Frontal cortex (tissue), 4 donors: ENCODE data around the gene IL18. TPM values are rescaled to one million over a fixed set of nuclear protein-coding genes. Genes with fewer than 3 reads are reported as not detected.
"Not testable (repeated sequence)": the region's sequence is repeated elsewhere in the genome, so short reads cannot be mapped to it uniquely, and the experiment has no call there.

ENCODE experiments used
- DNase-seq, 2 donors: peaks; one replicate each; pipeline ENCODE4 v3.0.0; 2012; ENCODE audit warnings: low spot score in 2 of 2
- FAIRE-seq: peaks from 2 replicates; lab custom pipeline; 2012; peaks lifted over from hg19 to GRCh38; lab: Jason Lieb, UNC
- total RNA-seq: library from RNA; depleted of rRNA; stranded (reverse); fragments of >200 nt; gene quantifications from one replicate; pipeline ENCODE4 v1.2.3, GENCODE V29; 2014
- donor health status: control.
- donor health status: control.
- donor health status: control.

IL18 gene
- 0.82 TPM for total RNA-seq

DNA sequence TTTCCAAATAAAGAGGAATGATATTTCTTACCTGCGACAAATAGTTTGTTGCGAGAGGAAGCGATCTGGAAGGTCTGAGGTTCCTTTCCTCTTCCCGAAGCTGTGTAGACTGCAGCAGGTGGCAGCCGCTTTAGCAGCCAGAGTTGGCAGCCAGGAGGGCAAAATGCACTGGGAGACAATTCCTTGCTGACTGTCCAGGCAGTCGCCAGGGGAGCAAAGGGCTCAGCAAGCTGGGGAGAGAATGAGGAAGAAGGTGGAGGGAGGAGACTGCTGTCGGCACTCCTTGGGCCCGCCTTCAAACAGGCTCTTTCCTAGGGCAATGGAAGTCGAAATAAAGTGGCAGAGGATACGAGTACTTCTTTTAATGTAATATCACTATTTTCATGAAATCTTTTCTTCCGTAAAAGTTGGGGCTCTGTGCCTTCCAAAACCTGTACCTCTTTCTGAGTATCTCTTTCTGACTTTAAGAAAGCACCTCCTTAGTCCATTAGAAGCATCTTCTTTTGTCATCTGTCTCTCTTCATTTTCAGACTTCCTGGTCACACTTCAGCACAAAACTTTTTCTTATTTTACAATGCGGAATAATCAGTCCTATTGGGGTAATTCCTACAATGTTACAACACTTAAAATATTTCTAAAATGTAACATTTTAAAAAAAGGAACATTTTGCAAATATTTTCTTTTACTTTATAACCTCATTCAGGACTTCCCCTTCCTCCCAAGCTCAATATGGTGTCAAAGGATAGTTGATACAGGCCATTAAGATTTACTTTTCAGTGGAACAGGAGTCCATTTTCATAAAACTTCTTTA, at the start of gene IL18:
IL18 (minus strand) TSS at position 220 of the 811 bp plus-strand sequence. CDS start 9,041 bp downstream, outside the sequence.
- DNase-seq (no peak), FAIRE-seq (no peak)

DNA sequence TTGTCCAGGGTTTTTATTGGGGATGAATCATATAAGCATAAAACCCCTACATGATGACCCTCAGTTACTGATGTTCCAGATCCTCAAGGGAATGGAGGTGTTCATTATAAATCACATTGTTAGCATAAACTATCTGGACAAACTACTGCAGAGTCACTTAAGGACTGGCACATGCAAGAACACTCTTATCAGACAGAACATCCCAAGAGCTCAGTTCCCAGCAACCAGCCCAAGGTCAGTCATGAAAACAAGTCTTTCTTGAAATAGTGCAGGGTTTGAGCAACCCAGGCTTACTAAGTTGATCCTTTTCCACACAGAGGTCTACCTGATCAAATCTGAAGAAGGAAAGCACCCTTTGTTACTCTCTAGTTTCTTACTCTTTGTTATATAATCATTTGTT, 48.8 kb upstream of the IL18 start:
- DNase-seq (no peak), FAIRE-seq (no peak)

DNA sequence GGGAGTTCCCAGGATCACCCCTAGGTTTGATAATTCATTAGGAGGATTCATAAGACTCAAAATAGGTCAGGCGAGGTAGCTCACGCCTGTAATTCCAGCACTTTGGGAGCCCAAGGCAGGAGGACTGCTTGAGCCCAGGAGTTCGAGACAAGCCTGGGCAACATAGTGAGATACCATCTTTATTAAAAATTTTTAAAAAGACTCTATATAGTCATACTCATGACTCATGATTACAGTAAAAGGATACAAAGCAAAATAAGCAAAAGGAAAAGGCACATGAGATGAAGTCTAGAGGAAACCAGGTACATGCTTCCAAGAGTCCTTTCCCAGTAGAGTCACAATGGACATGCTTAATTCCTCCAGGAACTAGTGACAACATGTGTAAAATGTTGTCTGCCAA, 48.4 kb upstream of the IL18 start:
- no peak for DNase-seq
- no peak for FAIRE-seq

DNA sequence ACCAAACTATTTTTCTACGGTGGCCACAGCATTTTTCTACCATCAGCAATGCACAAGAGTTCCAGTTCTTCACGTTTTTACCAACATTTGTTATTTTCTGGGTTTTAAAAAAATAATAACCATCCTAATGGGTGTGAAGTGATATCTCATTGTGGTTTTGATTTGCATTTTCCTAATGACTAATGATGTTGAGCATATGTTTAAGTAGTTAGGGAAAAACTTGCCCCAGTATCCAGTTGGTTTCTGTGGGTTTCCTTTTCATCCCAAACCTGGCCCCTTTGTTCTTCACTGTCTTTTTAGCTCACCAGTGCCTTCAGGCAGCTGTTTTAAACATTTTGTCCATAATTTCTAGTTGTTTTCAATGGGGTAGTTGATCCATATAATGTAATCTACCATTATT, 47.6 kb upstream of the IL18 start:
- DNase-seq (no peak), FAIRE-seq (no peak)

DNA sequence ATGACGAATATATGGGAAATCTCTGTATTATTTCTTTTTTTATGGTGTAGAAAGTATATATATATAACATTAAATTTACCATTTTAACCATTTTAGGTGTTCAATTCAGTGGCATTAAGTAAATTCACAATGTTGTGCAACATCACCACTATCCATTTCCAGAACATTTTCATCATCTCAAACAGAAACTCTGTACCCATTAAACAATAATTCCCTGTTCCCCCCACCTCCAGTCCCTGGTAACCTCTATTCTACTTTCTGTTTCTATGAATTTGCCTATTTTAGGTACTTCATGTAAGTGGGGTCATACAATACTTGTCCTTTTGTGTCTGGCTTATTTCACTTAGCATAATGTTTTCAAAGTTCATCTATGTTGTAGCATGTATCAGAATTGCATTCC, 47.0 kb upstream of the IL18 start:
- FAIRE-seq (no peak), DNase-seq (no peak)

DNA sequence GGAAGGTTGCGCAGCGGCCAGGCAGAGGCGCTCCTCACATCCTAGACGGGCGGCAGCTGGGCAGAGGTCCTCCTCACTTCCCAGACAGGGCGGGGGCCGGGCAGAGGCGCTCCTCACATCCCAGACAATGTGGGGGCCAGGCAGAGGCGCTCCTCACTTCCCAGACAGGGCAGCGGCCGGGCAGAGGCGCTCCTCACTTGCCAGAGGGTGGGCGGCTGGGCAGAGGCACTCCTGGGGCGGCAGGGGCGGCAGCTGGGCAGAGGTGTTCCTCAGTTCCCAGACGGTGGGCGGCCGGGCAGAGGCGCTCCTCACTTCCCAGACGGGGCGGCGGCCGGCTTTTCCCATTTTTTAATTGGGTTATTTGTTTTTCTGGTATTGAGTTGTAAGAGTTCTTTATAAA, 42.2 kb upstream of the IL18 start:
- DNase-seq (no peak), FAIRE-seq (no peak)

DNA sequence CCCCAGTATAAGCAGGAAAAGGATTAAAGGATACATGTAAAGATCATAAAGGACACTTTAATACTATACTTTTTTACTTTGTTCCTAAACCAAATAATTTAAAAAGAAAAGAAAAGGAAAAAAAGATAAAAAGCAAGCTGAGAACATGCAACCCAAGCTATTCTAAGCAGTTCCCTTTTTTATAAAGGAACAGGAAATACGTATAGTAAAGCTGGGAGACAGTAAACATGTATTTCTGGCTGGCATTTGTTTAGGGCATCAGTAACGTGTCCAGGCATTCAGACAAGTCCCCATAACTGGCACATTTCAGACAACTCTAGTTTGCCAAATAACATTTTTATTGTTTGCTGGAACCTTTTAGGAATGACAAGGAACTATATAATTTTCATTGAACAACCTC, 36.4 kb upstream of the IL18 start:
- FAIRE-seq = no peak
- no peak for DNase-seq

DNA sequence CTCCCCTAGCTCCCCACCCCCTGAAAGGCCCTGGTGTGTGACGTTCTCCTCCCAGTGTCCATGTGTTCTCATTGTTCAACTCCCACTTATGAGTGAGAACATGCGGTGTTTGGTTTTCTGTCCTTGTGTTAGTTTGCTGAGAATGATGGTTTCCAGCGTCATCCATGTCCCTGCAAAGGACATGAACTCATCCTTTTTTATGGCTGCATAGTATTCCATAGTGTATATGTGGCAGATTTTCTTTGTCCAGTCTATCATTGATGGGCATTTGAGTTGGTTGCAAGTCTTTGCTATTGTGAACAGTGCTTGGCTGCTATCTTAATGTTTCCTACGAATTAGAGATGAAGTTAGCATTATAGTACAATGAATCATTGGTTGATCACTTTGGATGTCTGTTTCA, 35.2 kb upstream of the IL18 start:
- not testable (repeated sequence) for FAIRE-seq, DNase-seq

DNA sequence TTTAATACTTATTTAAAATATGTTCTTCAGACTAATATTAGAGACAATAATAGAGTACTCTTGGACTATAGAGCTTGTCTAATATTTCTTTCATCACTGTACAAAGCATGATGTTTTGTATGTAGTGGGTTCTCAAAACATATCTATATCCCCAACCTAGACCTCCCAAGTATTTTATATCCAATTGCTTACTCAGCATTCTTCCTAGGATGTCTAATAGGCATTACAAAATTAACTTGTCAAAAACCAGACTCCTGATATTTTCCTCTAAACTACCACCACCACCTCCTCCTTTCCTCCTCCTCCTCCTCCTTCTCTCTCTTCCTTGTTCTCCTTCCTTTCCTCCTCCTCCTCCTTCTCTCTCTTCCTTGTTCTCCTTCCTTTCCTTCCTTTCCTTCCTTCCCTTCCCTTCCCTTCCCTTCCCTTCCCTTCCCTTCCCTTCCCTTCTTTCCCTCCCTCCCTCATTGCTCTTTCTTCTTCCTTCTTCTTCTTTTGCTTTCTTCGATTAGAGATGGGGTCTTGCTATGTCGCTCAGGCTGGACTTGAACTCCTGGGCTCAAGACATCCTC, 32.7 kb upstream of the IL18 start:
- no peak for DNase-seq
- FAIRE-seq = no peak

DNA sequence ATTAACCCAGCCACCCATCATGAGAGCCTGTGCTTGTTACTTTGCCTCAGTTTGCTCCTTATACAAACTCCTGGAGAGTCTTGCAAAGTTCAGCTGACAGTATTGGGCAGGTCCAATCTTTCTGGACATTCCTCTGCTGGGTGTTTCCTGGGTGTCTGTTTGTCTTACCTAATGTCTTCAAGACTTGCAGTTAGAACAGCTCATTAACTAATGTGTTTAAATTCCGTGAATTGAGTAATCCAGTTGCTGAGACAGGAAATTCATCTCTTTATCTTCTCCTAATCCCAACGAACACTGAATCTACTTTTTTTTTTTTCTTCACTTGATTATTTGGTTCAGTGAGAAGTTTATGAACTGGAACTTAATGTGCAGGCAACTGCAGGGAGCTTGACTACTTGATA, 32.1 kb upstream of the IL18 start:
- DNase-seq (no peak), FAIRE-seq (no peak)

DNA sequence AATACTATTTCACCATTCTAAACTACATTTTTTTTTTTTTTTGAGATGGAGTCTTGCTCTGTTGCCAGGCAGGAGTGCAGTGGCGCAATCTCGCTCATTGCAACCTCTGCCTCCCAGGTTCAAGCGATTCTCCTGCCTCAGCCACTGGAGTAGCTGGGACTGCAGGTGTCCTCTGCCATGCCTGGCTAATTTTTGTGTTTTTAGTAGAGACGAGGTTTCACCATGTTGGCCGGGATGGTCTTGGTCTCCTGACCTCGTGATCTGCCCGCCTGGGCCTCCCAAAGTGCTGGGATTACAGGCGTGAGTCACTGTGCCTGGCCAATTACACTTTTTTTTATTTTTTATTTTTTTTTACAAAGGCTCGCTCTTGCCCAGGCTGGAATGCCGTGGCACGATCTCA, 31.2 kb upstream of the IL18 start:
- FAIRE-seq, DNase-seq: not testable (repeated sequence)

DNA sequence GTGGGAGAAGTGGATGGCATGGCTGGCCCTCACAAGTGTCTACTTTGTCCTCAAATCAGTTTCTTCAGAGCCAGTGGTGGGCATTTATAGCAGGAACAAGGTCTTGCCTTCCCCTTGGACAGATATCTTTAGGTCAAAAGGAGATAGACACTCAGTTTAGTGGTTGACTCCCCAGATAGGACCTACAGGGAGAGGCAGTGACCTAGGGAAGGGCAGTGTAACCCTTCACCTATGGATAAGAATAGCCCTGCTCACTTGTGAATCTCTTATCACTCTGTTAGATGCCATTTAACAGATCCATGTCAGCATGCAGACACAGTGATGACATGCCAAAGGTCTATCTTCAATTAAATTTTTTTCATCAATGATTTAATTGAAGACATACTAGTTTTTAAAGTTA, 22.4 kb upstream of the IL18 start:
- no peak for DNase-seq
- no peak for FAIRE-seq

DNA sequence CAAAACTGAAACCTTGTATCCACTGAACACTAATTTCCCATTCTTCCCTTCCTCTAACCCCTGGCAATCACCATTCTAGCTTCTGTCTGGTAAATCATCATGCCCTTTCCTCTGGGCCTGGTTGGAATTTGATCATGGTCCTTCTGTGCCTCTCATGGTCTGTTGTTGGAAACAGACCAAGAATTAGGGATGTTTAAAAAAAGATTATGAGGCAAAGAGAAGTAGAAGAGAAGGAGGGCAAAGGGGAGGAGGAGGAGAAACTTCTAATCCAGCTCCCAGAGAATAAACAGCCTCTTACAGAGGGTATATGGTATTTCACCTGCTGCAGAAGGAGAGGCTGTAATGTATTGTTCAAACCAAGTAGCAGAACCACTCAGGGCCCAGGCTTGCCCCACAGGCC, 22.0 kb upstream of the IL18 start:
- no peak for FAIRE-seq
- DNase-seq = no peak

DNA sequence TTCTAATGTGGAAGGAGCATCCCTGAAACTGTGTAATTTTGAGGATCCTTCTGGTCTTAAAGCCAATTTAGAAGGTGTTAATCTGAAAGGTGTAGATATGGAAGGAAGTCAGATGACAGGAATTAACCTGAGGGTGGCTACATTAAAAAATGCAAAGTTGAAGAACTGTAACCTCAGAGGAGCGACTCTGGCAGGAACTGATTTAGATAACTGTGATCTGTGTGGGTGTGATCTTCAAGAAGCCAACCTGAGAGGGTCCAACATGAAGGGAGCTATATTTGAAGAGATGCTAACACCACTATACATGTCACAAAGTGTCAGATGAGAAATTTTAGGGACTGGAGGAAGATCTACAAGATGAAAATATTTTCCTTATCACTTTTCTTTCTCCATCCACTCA, 19.0 kb upstream of the IL18 start:
- FAIRE-seq = no peak
- no peak for DNase-seq

DNA sequence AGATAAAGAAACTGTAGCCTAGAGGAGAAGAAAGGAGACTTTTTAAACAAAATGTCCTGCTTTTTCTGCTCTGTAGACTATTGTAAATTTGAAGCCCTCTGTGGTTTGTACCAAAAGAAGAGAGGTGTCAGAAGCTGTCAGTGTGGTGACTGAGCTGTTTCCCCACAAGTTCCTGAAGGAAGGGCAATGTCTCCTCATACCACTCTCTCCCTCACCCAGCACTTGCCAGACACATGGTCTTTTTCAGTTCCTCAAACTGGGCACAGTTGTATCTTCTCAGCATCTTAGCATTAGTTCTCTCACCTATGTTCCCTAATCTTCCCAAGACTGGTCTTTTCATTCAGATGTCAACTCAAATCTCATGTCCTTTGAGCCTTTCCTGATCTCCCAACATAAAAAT, 15.7 kb upstream of the IL18 start:
- DNase-seq (no peak), FAIRE-seq (no peak)

DNA sequence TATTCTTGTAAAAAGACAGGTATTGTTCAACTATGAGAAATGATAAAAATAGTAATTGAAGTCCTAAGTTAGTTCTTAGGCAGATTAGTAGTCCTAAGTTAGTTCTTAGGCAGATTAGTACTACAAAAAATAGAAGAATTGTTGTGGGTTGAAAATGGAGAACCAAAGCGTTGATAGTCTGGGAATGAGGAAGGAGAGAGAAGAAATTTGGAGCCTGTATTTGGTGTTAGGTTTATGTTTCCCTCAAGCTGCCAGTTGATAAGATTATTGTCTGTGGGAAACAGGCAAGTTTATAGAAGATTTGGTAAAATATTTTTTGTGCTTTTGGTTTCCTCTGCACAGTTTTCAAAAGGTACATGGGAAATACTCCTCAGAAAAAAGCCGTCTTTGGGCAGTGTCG, 15.0 kb upstream of the IL18 start:
- DNase-seq = no peak
- no peak for FAIRE-seq

DNA sequence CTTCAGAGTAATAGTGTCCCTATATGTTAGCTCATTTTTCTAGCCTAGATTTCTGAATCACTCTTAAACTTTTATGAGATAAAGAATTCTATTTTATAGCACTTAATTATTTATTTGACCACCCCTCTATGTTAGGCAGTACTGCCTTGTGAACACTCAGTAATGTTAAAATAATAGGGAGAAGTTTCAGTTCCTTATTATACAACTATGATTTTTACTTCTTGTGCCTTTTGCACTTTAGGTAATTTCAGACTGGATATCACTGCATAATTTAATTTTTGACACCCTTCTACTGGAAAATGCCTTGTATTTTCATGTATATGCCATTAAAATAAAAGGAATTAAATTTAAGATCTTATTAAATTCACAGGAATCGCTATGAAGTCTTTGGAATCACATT, 14.5 kb upstream of the IL18 start:
- FAIRE-seq (no peak), DNase-seq (no peak)

DNA sequence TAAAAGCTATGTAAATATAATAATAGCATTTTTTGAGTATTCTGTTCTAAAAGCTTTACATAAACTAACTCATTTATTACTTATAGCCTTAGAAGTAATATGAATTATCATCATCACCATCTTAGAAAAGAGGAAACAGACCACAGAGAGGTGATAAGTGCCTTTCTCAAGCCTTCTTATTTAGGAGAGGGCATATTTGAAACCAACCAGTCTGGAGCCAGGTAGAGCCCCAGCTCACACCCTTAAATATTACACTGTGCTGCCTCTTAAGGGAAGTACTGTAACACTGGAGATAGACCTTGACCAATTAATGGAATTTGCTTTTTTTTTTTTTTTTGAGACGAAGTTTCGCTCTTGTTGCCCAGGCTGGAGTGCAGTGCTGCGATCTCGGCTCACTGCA, 13.7 kb upstream of the IL18 start:
- no peak for DNase-seq
- FAIRE-seq = no peak

DNA sequence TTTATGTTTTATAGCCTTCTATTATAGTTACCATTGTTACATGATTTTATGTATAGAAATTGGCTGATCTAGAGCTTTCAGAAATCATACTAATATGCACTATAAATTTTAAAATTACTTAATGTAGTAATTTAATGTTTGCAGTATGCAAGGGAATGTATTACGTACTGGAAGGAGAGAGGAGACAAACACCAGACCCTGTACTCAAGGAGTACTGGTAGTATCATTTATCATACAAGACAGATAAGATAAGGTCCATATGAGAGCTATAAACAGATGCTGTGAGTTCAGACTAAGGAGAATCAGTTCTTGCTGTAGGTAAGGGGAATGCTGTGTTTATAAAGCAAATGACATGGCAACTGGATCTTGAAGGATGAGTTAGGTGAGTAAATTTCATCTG, 12.2 kb upstream of the IL18 start:
- FAIRE-seq = no peak

DNA sequence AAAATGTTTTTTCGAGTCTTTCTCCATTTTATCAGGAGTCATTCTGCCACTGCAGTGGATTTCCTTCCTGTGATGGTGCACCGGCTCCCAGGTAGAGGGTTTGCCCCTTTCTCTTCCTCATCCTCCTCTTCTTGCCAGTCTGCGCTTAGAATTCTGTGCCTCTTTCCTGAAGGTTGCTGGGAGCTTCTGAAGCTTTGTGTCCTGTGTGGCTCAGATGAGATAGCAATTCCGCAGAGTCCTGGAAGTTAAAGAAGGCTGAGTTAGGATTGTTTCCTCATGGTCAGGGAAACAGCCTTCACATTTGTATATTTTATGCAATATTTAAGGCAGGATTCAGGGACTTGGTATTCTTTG, 11.7 kb upstream of the IL18 start:
- DNase-seq = no peak
- no peak for FAIRE-seq

More for the DNA sequence above, 12.2 kb upstream of the IL18 start:
- DNase-seq = no peak

DNA sequence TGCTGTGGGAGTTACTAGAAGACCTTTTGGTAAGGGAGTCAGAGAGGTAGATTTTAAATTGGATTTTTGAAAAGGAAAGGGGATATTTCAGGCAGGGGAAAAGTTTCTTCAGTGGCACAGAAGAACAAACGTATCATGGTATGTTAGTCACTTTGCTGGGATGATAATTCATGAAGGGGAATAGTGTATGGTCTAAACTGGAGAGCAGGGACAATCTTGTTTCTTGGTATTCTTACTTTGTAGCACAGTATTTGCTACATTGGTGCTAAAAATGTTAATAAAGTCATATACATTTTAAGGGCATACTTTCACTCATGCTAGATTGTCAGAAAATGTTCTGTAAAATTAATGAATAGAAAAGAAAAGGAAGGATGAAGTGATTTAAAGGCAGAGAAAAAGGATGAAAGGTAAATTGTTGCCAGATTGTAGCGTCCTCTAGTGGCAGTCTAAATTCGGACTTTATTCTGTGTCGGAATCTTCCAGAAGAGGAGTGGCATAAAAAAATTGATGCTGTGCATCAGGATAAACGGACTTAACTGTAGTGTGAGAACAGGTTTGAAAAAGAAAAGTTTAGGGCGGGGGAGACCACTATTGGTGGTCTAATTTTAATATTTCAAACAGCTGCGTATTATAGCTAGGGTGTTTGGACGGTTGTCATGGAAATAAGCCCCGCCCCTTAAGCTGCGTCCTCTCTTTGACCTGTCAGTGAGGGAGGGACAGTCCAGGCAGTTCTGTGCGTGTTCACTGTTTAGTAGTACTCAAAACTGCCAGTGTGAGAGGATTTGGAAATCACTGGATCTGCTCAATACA, 11.1 kb upstream of the IL18 start, which contains the start of gene BCO2:
BCO2 (plus strand) TSS at position 724 of the 810 bp plus-strand sequence. CDS start 90 bp downstream, outside the sequence.
- peak; percentile 61 for FAIRE-seq
- DNase-seq = peak; percentile 60 to 62
